ENCODE measurements around the gene AP4S1.

The AP4S1 gene

DNA sequence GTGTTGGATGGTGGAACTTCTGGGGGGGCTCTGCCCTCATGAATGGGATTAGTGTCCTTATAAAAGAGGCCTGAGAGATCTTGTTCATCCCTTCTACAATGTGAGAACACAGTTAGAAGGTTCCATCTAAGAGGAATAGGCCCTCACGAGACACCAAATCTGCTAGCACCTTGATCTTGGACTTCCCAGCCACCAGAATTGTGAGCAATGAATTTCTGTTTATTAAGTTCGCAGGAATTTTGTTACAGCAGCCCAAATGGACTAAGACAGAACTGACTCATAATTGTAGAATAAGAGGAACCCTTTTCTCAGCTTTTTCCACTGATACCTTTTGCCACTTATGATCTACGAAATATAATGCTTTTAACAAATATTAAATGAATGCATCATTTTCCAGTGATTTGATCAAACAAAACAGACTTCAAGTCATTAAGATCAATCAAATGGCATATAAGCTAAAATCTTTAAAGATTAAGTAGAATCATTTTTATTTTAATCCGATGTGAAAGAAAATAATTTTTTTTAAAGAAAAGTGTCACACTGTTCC is 113.9 kb downstream of the AP4S1 start:
- DNase-seq = no peak

DNA sequence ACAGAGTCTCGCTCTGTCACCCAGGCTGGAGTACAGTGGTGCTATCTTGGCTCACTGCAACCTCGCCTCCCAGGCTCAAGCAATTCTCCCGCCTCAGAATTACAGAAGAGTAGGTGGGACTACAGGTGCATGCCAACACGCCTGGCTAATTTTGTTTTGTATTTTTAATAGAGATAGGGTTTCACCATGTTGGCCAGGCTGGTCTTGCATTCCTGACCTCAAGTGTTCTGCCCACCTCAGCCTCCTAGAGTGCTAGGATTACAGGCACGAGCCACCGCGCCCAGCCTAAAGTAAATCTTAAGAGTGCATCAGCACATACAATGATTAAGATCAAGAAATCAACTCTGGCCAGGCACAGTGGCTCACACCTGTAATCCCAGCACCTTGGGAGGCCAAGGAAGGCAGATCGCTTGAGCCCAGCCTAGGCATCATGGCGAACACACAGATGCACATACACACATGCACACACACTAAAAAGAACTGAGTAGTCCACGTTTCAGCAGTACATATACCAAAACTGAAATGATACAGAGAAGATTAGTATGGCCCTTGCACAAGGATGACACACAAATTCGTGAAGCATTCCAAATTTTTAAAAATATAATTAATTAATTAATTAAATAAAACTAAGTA is 117.1 kb downstream of the AP4S1 start:
- DNase-seq = no peak

All from DMS53 (cell line).